Measurements from ENCODE around the gene SRPK2.

Gene SRPK2

DNA sequence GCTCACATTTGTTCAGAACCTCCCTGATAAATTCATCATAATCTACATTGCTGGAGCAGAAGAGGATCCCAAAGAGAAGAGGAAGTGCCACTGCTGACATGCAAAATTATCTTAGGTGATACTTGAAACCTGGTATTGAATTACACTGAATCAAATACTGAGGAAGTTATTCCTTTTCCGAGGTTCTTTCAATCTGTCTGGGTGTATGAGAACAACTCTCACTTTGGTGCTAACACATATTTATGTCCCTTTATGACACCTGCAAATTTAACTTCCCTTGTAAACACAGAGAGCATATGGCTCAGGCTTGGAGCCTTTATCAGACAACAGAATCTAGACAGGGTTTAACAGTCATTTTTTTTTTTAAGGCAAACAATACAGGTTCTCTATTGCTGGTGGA, 131.4 kb downstream of the SRPK2 start:
- DNase-seq (ENCODE audit: insufficient read length, low spot score) = no peak
- FAIRE-seq = no peak
- TF ChIP-seq TAF1 (IDR thresholded peaks at IDR 0.05; ENCODE audit: low read depth, low read length) = no peak
- TF ChIP-seq POLR2A (IDR thresholded peaks at IDR 0.05; ENCODE audit: low read depth, low read length) = no peak
- no peak for TF ChIP-seq PAX5 (IDR thresholded peaks at IDR 0.05; ENCODE audit: insufficient read depth, low read length, severe bottlenecking)
- TF ChIP-seq SPI1 (IDR thresholded peaks at IDR 0.05; ENCODE audit: low read depth, low read length) = peak; percentile 85

DNA sequence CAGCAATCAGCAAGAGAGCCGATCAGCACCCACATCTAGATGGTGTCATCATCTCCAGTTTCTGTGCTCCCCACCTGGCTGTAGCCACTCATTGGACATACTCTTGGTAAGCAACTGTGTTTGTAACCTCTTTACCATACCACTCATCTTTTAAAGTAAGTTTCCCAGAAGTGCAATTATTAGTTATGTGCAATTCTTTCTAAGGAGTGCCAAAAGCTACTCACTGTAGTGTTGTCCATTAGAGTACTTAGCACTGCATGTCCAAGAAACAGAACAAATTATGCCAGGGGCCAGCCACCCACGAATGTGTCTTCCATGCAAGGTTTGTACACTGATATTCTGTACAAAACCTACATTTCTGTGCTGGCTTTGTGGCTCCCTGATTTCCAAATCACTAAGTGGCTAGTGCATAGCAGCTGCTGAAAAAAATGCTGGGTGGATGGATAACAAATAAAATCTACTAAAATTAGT, 131.9 kb downstream of the SRPK2 start:
- TF ChIP-seq POLR2AphosphoS5 (IDR thresholded peaks at IDR 0.05; ENCODE audit: low read depth, low read length) (no peak), POU2F2 (IDR thresholded peaks at IDR 0.05; ENCODE audit: low read depth, low read length) (no peak), POLR2A (IDR thresholded peaks at IDR 0.05; ENCODE audit: low read depth, low read length) (no peak), SPI1 (IDR thresholded peaks at IDR 0.05; ENCODE audit: low read depth, low read length) (no peak), TAF1 (IDR thresholded peaks at IDR 0.05; ENCODE audit: low read depth, low read length) (no peak), PAX5 (IDR thresholded peaks at IDR 0.05; ENCODE audit: insufficient read depth, low read length, severe bottlenecking) (no peak)
- FAIRE-seq (no peak), DNase-seq (ENCODE audit: insufficient read length, low spot score) (no peak)

DNA sequence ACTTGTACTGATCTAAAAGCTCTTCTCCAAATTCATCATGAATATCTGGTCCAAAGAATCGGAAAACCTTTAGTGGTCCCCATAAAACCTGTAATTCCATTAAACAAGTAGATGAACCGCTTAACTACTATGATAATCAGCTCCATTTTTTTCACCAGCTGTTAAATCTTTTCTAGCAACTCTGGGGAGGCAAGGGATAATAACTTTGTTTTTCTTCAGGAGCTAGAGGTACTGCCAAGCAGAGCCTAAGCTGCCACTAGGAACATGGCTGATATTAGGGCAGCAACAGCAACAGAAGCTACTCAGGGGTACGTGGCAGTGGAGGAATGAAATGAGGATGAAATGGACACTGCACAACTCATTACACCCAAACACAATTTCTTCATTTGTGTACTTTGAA, 138.0 kb downstream of the SRPK2 start:
- TF ChIP-seq PAX5 (IDR thresholded peaks at IDR 0.05; ENCODE audit: insufficient read depth, low read length, severe bottlenecking) = no peak
- no peak for TF ChIP-seq TAF1 (IDR thresholded peaks at IDR 0.05; ENCODE audit: low read depth, low read length)
- TF ChIP-seq POLR2A (IDR thresholded peaks at IDR 0.05; ENCODE audit: low read depth, low read length) = no peak
- TF ChIP-seq POU2F2 (IDR thresholded peaks at IDR 0.05; ENCODE audit: low read depth, low read length) = no peak
- TF ChIP-seq SPI1 (IDR thresholded peaks at IDR 0.05; ENCODE audit: low read depth, low read length) = no peak
- FAIRE-seq (no peak), DNase-seq (ENCODE audit: insufficient read length, low spot score) (no peak)

DNA sequence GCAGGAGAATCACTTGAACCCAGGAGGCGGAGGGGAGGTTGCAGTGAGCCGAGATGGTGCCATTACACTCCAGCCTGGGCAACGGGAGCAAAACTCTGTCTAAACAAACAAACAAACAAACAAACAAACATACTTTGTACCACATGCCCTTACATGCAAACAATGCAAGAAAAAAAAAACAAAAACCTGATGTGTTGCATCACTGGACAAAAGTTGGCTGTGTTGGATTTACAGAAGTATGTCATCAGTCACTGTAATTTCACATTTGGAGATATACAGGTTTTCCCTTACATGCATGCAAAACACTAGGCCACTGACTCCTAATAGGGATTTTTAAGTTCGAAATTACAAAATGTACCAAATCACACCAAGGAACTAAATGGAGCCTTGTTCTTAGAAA, 138.5 kb downstream of the SRPK2 start:
- DNase-seq (ENCODE audit: insufficient read length, low spot score) (no peak), FAIRE-seq (no peak)
- TF ChIP-seq POLR2A (IDR thresholded peaks at IDR 0.05; ENCODE audit: low read depth, low read length) = no peak
- no peak for TF ChIP-seq POU2F2 (IDR thresholded peaks at IDR 0.05; ENCODE audit: low read depth, low read length)
- TF ChIP-seq PAX5 (IDR thresholded peaks at IDR 0.05; ENCODE audit: insufficient read depth, low read length, severe bottlenecking) = no peak

DNA sequence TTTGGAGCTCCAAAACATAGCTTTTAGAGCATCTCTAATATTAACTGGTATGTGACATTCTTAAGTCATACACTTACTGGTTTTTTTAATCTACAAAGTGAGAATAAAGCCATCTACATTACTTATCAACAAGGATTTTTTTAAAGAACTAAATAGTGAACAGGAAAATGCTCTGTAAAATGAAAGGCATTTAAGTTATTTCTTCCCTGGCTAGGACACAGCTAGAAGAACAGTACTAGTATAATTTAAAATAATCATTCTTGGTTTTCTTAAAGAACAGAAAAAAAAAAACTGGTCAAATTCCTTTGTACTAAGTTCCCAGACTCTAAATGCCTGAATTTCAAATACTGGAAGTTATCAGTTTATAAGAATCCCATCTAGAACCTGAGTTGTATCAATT, 139.5 kb downstream of the SRPK2 start:
- no peak for DNase-seq (ENCODE audit: insufficient read length, low spot score)
- TF ChIP-seq POLR2AphosphoS5 (IDR thresholded peaks at IDR 0.05; ENCODE audit: low read depth, low read length) (no peak), PAX5 (IDR thresholded peaks at IDR 0.05; ENCODE audit: insufficient read depth, low read length, severe bottlenecking) (no peak), TAF1 (IDR thresholded peaks at IDR 0.05; ENCODE audit: low read depth, low read length) (no peak), POU2F2 (IDR thresholded peaks at IDR 0.05; ENCODE audit: low read depth, low read length) (no peak), POLR2A (IDR thresholded peaks at IDR 0.05; ENCODE audit: low read depth, low read length) (no peak), SPI1 (IDR thresholded peaks at IDR 0.05; ENCODE audit: low read depth, low read length) (no peak)
- no peak for FAIRE-seq

DNA sequence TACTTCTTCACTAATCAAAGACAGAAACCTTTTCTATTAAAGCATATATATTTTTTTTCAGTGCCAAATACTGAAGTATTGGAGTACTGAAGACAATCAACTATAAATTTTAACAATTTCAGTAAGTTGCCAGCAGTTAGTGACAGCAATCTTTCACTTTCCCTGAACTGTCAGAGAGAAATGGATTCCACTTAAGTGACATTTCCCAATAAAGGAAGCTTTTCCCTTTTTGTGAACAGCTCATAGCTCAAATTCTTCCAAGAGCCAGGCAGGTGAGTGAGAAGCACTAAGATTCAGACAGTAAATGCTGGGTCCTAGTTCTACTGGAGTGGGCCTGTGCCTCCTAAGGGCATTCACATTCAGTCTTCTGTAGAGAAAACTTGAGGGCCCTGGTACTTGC, 142.0 kb downstream of the SRPK2 start:
- TF ChIP-seq TAF1 (IDR thresholded peaks at IDR 0.05; ENCODE audit: low read depth, low read length) (no peak), PAX5 (IDR thresholded peaks at IDR 0.05; ENCODE audit: insufficient read depth, low read length, severe bottlenecking) (no peak)
- DNase-seq (ENCODE audit: insufficient read length, low spot score) (no peak), FAIRE-seq (no peak)

DNA sequence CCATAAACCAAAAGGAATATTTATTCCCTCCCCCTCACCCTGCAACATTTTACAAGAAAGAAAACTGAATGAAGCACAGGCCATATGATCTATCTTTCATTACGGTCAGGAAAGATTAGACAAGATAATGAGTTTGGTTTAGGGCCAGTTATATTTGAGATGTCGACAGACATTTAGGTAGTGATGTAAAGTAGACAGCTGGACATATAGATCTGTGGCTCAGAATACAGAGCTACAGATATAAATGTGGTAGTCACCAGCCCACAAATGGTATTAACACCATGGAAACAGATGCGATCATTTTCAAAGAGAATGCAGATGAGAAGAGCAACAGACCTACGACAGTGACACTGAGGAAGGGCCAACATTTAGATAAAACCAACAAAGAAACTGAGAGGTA, 142.5 kb downstream of the SRPK2 start:
- FAIRE-seq = no peak
- no peak for DNase-seq (ENCODE audit: insufficient read length, low spot score)
- no peak for TF ChIP-seq SPI1 (IDR thresholded peaks at IDR 0.05; ENCODE audit: low read depth, low read length)
- TF ChIP-seq POU2F2 (IDR thresholded peaks at IDR 0.05; ENCODE audit: low read depth, low read length) = no peak
- TF ChIP-seq TAF1 (IDR thresholded peaks at IDR 0.05; ENCODE audit: low read depth, low read length) = no peak
- no peak for TF ChIP-seq POLR2A (IDR thresholded peaks at IDR 0.05; ENCODE audit: low read depth, low read length)
- no peak for TF ChIP-seq POLR2AphosphoS5 (IDR thresholded peaks at IDR 0.05; ENCODE audit: low read depth, low read length)
- no peak for TF ChIP-seq PAX5 (IDR thresholded peaks at IDR 0.05; ENCODE audit: insufficient read depth, low read length, severe bottlenecking)

DNA sequence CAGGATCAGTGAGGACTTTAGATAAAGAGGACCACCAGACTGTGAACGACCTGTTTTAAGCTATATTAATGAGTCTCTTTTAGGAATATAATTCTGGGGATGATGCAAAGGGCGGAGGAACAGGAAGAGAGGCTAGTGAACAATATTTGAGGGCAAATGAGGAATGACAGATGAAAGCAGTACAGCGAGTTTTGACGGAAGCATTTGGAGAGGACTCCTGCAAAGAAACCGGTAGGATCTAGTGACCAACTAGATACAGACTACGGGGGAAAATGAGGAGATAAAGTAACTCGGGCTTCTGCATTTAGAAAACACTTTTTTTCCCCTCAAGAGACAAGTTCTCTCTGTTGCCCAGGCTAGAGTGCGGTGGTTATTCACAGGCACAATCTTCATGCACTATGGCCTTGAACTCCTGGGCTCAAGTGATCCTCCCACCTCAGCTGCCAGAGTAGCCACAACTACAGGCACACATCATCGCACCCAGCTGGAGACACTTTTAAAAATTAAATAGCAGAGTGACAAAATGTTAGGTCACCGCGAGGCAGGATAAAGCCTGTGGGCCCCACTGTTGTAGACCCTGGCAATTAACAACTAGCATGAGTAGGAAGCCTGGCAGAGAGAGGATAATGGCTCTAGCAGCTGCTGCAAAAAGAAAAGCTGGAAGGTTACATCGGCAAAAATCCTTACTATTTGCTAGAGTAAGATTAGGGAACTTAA, 143.2 kb downstream of the SRPK2 start:
- no peak for TF ChIP-seq POLR2AphosphoS5 (IDR thresholded peaks at IDR 0.05; ENCODE audit: low read depth, low read length)
- no peak for TF ChIP-seq SPI1 (IDR thresholded peaks at IDR 0.05; ENCODE audit: low read depth, low read length)
- TF ChIP-seq POU2F2 (IDR thresholded peaks at IDR 0.05; ENCODE audit: low read depth, low read length) = no peak
- no peak for TF ChIP-seq TAF1 (IDR thresholded peaks at IDR 0.05; ENCODE audit: low read depth, low read length)
- peak; percentile 56 for TF ChIP-seq PAX5 (IDR thresholded peaks at IDR 0.05; ENCODE audit: insufficient read depth, low read length, severe bottlenecking)
- no peak for TF ChIP-seq POLR2A (IDR thresholded peaks at IDR 0.05; ENCODE audit: low read depth, low read length)
- DNase-seq (ENCODE audit: insufficient read length, low spot score) (no peak), FAIRE-seq (peak; percentile 89)

DNA sequence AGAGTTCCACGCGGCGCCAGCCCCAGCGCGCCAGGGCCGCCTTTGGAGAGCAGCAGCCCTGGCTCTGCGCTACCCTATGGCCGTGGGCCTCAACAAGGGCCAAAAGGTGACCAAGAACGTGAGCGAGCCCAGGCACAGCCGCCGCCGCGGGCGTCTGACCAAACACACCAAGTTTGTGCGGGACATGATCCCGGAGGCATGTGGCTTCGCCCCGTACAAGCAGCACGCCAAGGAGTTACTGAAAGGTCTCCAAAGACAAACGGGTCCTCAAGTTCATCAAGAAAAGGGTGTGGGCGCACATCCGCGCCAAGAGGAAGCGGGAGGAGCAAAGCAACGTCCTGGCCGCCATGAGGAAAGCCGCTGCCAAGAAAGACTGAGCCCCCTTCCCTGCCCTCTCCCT, 144.1 kb downstream of the SRPK2 start:
- FAIRE-seq (no peak), DNase-seq (ENCODE audit: insufficient read length, low spot score) (no peak)
- TF ChIP-seq POU2F2 (IDR thresholded peaks at IDR 0.05; ENCODE audit: low read depth, low read length) (no peak), POLR2AphosphoS5 (IDR thresholded peaks at IDR 0.05; ENCODE audit: low read depth, low read length) (no peak), TAF1 (IDR thresholded peaks at IDR 0.05; ENCODE audit: low read depth, low read length) (no peak), SPI1 (IDR thresholded peaks at IDR 0.05; ENCODE audit: low read depth, low read length) (no peak), PAX5 (IDR thresholded peaks at IDR 0.05; ENCODE audit: insufficient read depth, low read length, severe bottlenecking) (no peak), POLR2A (IDR thresholded peaks at IDR 0.05; ENCODE audit: low read depth, low read length) (no peak)

DNA sequence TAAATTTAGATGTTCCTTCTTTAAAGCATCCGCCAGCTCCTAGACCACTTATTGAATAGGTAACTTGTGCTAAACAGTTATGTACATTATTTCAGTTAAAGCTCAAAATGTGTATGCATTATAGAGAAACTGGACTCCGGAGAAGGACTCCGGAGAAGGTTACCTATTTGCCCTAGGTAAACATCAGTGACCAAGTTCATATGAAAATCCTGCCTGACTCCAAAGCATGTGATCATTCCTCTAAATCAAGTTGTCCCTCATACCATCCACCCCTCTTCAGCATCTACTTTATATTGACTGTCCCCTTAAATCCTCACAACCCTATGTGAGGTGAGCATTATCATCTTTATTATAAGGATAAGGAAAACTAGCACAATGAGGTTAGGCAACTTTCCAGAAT, 147.5 kb downstream of the SRPK2 start:
- FAIRE-seq (no peak), DNase-seq (ENCODE audit: insufficient read length, low spot score) (no peak)
- TF ChIP-seq TAF1 (IDR thresholded peaks at IDR 0.05; ENCODE audit: low read depth, low read length) (no peak), POU2F2 (IDR thresholded peaks at IDR 0.05; ENCODE audit: low read depth, low read length) (no peak), SPI1 (IDR thresholded peaks at IDR 0.05; ENCODE audit: low read depth, low read length) (no peak), PAX5 (IDR thresholded peaks at IDR 0.05; ENCODE audit: insufficient read depth, low read length, severe bottlenecking) (no peak), POLR2AphosphoS5 (IDR thresholded peaks at IDR 0.05; ENCODE audit: low read depth, low read length) (no peak), POLR2A (IDR thresholded peaks at IDR 0.05; ENCODE audit: low read depth, low read length) (no peak)
